Measurements from ENCODE around the gene MRPS22.

- TF ChIP-seq, protein P1, sequence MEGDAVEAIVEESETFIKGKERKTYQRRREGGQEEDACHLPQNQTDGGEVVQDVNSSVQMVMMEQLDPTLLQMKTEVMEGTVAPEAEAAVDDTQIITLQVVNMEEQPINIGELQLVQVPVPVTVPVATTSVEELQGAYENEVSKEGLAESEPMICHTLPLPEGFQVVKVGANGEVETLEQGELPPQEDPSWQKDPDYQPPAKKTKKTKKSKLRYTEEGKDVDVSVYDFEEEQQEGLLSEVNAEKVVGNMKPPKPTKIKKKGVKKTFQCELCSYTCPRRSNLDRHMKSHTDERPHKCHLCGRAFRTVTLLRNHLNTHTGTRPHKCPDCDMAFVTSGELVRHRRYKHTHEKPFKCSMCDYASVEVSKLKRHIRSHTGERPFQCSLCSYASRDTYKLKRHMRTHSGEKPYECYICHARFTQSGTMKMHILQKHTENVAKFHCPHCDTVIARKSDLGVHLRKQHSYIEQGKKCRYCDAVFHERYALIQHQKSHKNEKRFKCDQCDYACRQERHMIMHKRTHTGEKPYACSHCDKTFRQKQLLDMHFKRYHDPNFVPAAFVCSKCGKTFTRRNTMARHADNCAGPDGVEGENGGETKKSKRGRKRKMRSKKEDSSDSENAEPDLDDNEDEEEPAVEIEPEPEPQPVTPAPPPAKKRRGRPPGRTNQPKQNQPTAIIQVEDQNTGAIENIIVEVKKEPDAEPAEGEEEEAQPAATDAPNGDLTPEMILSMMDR (IDR thresholded peaks at IDR 0.05) = no peak
- TF ChIP-seq EP300 (IDR thresholded peaks at IDR 0.05) (no peak), POLR2A (IDR thresholded peaks at IDR 0.05) (no peak)
These were observed 26.6 kb upstream of the MRPS22 start for GRCh38 chr3:139317215-139317614.

All from stomach (tissue), 4 donors.